Right atrium auricular region (tissue), 2 donors: Measurements from ENCODE around the gene EPHB2. TPM values are rescaled to one million over a fixed set of nuclear protein-coding genes. Genes with fewer than 3 reads are reported as not detected.
"Not testable (repeated sequence)": the region's sequence is repeated elsewhere in the genome, so short reads cannot be mapped to it uniquely, and the experiment has no call there.

Experiments used
- DNase-seq: peaks from one replicate; pipeline ENCODE4 v3.0.0-alpha.2; 2019; ENCODE audit warnings: low spot score
- H3K27ac ChIP-seq, 2 donors: fragments of 200-600 bp; sonication (generic); 1 replicate in 1 of 2; 2 replicates in 1 of 2; pipeline ENCODE4 v1.5.1; 2016 to 2019
- H3K27me3 ChIP-seq, 2 donors: fragments of 200-600 bp; sonication (generic); one replicate each; pipeline versions ENCODE4 v1.5.1 to v1.6.0; 2017 to 2019
- H3K36me3 ChIP-seq: fragments of 200-600 bp; sonication (generic); one replicate; pipeline ENCODE4 v1.5.1; 2016
- H3K4me1 ChIP-seq, 2 donors: fragments of 200-600 bp; sonication (generic); one replicate each; pipeline versions ENCODE4 v1.5.1 to v1.6.0; 2017 to 2019
- H3K4me3 ChIP-seq, 2 donors: fragments of 200-600 bp; sonication (generic); 1 replicate in 1 of 2; 2 replicates in 1 of 2; pipeline ENCODE4 v1.5.1; 2017 to 2019; ENCODE audit warnings: mild to moderate bottlenecking in 1 of 2, moderate library complexity in 1 of 2
- H3K9me3 ChIP-seq, 2 donors: fragments of 200-600 bp; sonication (generic); one replicate each; pipeline ENCODE4 v1.5.1; 2019
- CTCF ChIP-seq, 2 donors: fragments of 200-600 bp; sonication (generic); IDR thresholded peaks; one replicate each; pipeline ENCODE4 v1.5.1; 2019; ENCODE audit warnings: antibody characterized with exemption in 2 of 2
- total RNA-seq, 2 donors: library from RNA; depleted of rRNA; stranded (reverse); fragments of >200 nt; gene quantifications; one replicate each; pipeline ENCODE4 v1.1.0, GENCODE V29; 2016

Gene EPHB2
- total RNA-seq, 2 donors from 2014 or later, result 1.8 to 2.6 TPM

- Histone ChIP-seq H3K36me3 (no peaks in the 10 kb centered on the region), H3K27ac (no peak overlapping the region), H3K4me3 (no peak overlapping the region), H3K27me3 (no peaks in the 10 kb centered on the region), H3K9me3 (no peaks in the 10 kb centered on the region), H3K4me1 (peaks cover 0 to 7% of the 10 kb centered on the region in 2 donors)
- DNase-seq, result no peak
- TF ChIP-seq CTCF (IDR thresholded peaks at IDR 0.05), result no peak
Observed at GRCh38 chr1:22833699-22834098, 123.1 kb downstream of the EPHB2 start.

GRCh38 chr1:22834420-22834819 lies 123.8 kb downstream of the EPHB2 start:
- not testable (repeated sequence) for H3K4me1 ChIP-seq, H3K27me3 ChIP-seq, DNase-seq, H3K36me3 ChIP-seq, H3K4me3 ChIP-seq, H3K9me3 ChIP-seq, H3K27ac ChIP-seq

- Histone ChIP-seq H3K27me3 (no peaks in the 10 kb centered on the region), H3K4me3 (no peak overlapping the region), H3K4me1 (no peaks in the 10 kb centered on the region), H3K27ac (no peak overlapping the region), H3K36me3 (no peaks in the 10 kb centered on the region), H3K9me3 (no peaks in the 10 kb centered on the region)
- TF ChIP-seq CTCF (IDR thresholded peaks at IDR 0.05), result no peak
- DNase-seq, result no peak
Observed at GRCh38 chr1:22835636-22836319, 125.1 kb downstream of the EPHB2 start.

- TF ChIP-seq CTCF (IDR thresholded peaks at IDR 0.05), result no peak
- Histone ChIP-seq H3K9me3 (no peaks in the 10 kb centered on the region), H3K4me1 (no peaks in the 10 kb centered on the region), H3K27ac (no peak overlapping the region), H3K36me3 (no peaks in the 10 kb centered on the region), H3K4me3 (no peak overlapping the region), H3K27me3 (no peaks in the 10 kb centered on the region)
- no peak for DNase-seq
Observed at GRCh38 chr1:22836850-22837249, 126.2 kb downstream of the EPHB2 start.

- no peak for DNase-seq
- H3K27me3 ChIP-seq, result no peaks in the 10 kb centered on the region
- no peaks in the 10 kb centered on the region for H3K4me1 ChIP-seq
- no peak overlapping the region for H3K4me3 ChIP-seq
- TF ChIP-seq CTCF (IDR thresholded peaks at IDR 0.05), result no peak
- no peaks in the 10 kb centered on the region for H3K36me3 ChIP-seq
- no peak overlapping the region for H3K27ac ChIP-seq
- H3K9me3 ChIP-seq, result no peaks in the 10 kb centered on the region
Observed at GRCh38 chr1:22837332-22837731, 126.7 kb downstream of the EPHB2 start.

GRCh38 chr1:22838965-22839364 lies 128.3 kb downstream of the EPHB2 start:
- no peaks in the 10 kb centered on the region for H3K36me3 ChIP-seq
- H3K27ac ChIP-seq, result no peak overlapping the region
- no peaks in the 10 kb centered on the region for H3K27me3 ChIP-seq
- H3K4me3 ChIP-seq, result no peak overlapping the region
- H3K9me3 ChIP-seq, result no peaks in the 10 kb centered on the region
- DNase-seq, result no peak
- no peaks in the 10 kb centered on the region for H3K4me1 ChIP-seq
- TF ChIP-seq CTCF (IDR thresholded peaks at IDR 0.05), result no peak
